IPS DF 6.9 (cell line): ENCODE measurements around the gene PTAFR.

Experiments
- DNase-seq: peaks from one replicate; pipeline ENCODE4 v3.0.0-alpha.2; 2013; ENCODE audit warnings: low read depth, low spot score
- H3K27ac ChIP-seq: one replicate; pipeline ENCODE4 v1.5.1; 2013; ENCODE audit warnings: low read length, control low read depth
- H3K27me3 ChIP-seq: 2 replicates; pipeline ENCODE4 v1.6.1; 2013; ENCODE audit warnings: mild to moderate bottlenecking, low read length; ENCODE audit not compliant: control insufficient read depth, insufficient read depth
- H3K36me3 ChIP-seq: 2 replicates; pipeline ENCODE4 v1.6.1; 2013; ENCODE audit warnings: low read length; ENCODE audit not compliant: control insufficient read depth, insufficient read depth
- H3K4me1 ChIP-seq: 2 replicates; pipeline ENCODE4 v1.6.1; 2013; ENCODE audit warnings: low read length; ENCODE audit not compliant: control insufficient read depth, insufficient read depth
- H3K4me3 ChIP-seq: 2 replicates; pipeline ENCODE4 v1.5.1; 2013; ENCODE audit warnings: mild to moderate bottlenecking, low read length
- H3K9me3 ChIP-seq: 2 replicates; pipeline ENCODE4 v1.6.1; 2013; ENCODE audit warnings: low read length, inconsistent platforms; ENCODE audit not compliant: control insufficient read depth, insufficient read depth
- WGBS: extraction: QIAGEN DNeasy Blood & Tissue Kit; methylation state at CpG from one replicate; pipeline ENCODE4 v1.1.7; 2013; ENCODE audit warnings: mixed read lengths, missing lambda C conversion rate; ENCODE audit not compliant: insufficient read length, insufficient coverage; 5-methylcytosine and 5-hydroxymethylcytosine counted together

Gene PTAFR

DNA sequence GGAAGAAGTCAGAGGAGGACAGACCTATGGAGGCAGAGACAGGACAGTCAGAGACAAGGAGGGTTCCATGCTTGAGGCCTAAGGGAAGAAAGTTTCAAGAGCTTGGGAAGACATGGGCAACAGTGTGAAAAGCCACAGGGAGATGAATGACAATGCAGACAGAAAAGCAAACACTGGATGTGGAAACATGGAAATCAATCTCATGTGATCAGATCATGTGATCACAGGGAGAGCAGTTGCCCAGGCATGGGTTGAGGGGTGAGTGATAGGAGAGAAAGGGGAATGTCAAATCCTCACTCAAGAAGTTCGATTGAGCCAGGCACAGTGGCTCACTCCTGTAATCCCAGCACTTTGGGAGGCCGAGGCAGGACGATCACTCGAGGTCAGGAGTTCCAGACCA is 17.2 kb downstream of the PTAFR start:
- no peak for DNase-seq
- WGBS, result no CpG with 5 or more reads among the region's 4 CpGs
- Histone ChIP-seq H3K27ac (no peak overlapping the region), H3K4me1 (peaks cover 1% of the 10 kb centered on the region; the same call in 1 of the 2 replicates), H3K9me3 (no peaks in the 10 kb centered on the region), H3K27me3 (no peaks in the 10 kb centered on the region; the same call in 1 of the 2 replicates), H3K36me3 (no peaks in the 10 kb centered on the region), H3K4me3 (no peak overlapping the region)

DNA sequence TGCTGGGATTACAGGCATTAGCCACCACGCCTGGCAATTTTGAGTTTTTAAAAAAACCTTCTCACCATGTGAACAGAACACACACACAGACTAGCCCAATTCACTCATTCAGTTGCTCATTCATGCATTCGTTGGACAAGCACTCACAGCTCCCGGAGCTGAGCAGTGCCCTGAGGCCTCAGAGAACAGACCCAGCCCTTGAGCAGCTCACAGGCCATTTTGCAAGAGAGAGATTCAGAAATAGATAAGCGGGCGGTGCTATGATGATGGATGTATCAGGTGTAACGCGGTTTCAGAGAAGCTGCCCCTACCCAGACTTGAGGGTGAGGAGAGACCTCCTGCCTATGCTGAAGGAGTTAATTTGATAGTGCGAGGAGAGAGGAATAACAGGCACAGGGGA is 18.6 kb downstream of the PTAFR start:
- Histone ChIP-seq H3K9me3 (no peaks in the 10 kb centered on the region), H3K27ac (no peak overlapping the region), H3K36me3 (no peaks in the 10 kb centered on the region), H3K4me1 (no peaks in the 10 kb centered on the region), H3K27me3 (no peaks in the 10 kb centered on the region; the same call in 1 of the 2 replicates), H3K4me3 (no peak overlapping the region)
- DNase-seq, result no peak
- WGBS, result no CpG with 5 or more reads among the region's 8 CpGs

DNA sequence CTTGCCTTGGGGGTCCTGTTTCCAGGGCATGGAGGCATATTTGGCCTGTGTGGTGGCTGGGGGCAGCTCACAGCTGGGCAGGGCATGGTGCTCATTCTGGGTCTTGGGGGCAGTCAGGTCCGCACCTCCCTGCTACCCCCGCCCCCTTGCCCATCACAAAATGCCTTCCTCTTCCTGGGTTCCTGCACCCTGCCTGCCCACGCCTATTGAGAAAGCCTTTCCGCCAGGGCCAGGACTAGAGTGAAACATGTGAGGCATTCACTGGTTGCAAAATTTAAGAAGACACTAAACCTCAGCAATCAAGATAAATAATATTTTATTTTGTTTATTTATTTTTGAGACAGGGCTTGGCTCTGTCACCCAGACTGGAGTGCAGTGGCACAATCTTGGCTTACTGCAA is 19.7 kb downstream of the PTAFR start:
- Histone ChIP-seq H3K9me3 (no peaks in the 10 kb centered on the region), H3K36me3 (no peaks in the 10 kb centered on the region), H3K4me3 (no peak overlapping the region), H3K4me1 (no peaks in the 10 kb centered on the region), H3K27ac (no peak overlapping the region), H3K27me3 (no peaks in the 10 kb centered on the region)
- no CpG with 5 or more reads among the region's 4 CpGs for whole genome bisulfite sequencing
- no peak for DNase-seq

DNA sequence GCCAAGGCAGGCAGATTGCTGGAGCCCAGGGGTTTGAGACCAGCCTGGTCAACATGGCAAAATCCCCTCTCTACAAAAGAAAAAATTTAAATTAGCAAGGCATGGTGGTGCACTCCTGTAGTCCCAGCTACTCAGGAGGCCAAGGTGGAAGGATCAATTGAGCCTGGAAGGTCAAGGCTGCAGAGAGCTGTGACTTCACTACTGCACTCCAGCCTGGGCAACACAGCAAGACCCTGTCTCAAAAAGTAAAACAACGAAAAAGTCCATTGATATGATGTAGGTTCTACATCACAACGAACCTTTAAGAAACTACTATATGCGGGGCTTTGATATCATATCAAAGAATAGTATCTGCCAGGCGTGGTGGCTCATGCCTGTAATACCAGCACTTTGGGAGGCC is 20.9 kb downstream of the PTAFR start:
- H3K4me3 ChIP-seq, result no peak overlapping the region
- DNase-seq, result no peak
- H3K27me3 ChIP-seq, result no peaks in the 10 kb centered on the region
- H3K9me3 ChIP-seq, result no peaks in the 10 kb centered on the region
- H3K4me1 ChIP-seq, result no peaks in the 10 kb centered on the region
- no peak overlapping the region for H3K27ac ChIP-seq
- no CpG with 5 or more reads among the region's 4 CpGs for WGBS
- no peaks in the 10 kb centered on the region for H3K36me3 ChIP-seq

DNA sequence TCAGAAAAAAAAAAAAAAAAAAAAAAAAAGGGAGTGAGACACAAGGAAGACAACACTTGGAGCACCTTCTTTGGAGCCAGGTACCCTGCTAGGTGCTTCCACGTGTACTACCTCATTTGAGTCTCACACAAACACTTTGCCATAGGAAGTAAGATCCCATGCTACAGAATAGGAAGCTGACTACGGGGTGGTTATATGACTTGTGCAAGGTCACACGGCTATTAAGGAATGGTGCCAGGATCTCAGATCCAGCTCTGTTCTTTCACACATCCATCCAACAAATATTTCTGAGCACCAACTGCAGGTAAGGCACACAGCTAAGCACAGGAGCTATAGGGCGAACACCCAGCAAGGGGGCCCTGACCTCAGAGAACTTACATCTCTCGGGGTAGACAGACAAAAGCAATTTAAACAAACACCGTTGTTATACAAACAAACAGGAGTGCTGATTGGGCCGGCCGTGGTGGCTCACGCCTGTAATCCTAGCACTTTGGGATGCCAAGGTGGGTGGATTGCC is 22.4 kb downstream of the PTAFR start:
- Histone ChIP-seq H3K27ac (no peak overlapping the region), H3K27me3 (no peaks in the 10 kb centered on the region), H3K4me1 (no peaks in the 10 kb centered on the region), H3K36me3 (no peaks in the 10 kb centered on the region), H3K9me3 (no peaks in the 10 kb centered on the region), H3K4me3 (no peak overlapping the region)
- no peak for DNase-seq
- WGBS, result no CpG with 5 or more reads among the region's 9 CpGs

DNA sequence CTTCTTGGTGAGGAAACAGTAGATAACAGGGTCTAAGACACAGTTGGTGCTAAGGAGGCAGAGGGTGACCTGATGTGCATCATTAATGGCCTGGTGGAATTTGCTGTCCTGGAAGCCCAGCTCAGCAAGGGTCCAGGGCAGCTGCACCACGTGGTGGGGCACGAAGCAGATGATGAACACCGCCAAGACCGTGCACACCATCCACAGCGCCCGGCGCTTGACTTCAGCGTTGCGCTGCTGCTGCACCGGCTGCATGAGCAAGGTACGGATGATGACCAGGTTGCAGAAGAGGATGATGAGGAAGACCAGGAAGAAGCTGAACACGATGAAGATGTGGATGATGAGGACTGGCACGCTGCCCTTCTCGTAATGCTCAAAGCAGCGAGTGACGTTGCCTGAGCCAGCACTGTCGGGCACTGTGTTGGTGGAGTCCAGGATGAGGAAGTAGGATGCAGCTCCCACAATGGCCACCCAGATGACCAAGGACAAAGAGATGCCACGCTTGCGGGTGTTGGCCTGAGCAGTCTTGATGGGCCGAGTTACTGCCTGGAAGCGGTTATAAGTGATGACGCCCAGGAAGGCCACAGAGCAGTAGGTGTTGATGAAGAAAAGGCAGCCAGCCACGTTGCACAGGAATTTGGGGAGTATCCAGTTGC is 26.2 kb downstream of the PTAFR start:
- Histone ChIP-seq H3K36me3 (no peaks in the 10 kb centered on the region), H3K9me3 (no peaks in the 10 kb centered on the region), H3K4me1 (peaks cover 5% of the 10 kb centered on the region; the same call in 1 of the 2 replicates), H3K4me3 (no peak overlapping the region), H3K27me3 (no peaks in the 10 kb centered on the region), H3K27ac (no peak overlapping the region)
- no CpG with 5 or more reads among the region's 23 CpGs for WGBS
- DNase-seq, result no peak

DNA sequence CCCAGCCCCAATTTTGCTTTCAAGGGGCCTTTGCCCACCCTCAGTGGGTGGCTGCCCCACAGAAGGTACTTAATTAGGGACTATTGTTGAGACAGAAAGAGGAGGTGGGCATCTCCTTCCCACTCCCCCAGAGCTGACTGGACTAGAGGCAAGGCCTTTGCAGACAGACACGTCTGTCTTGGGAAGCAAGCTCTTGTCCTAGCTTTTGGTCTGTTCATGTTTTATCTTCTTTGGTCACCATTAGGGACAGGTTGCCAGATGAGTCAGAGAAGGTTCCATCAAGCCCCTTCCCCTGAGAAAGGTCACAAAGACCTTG is 27.7 kb downstream of the PTAFR start:
- peaks cover 5% of the 10 kb centered on the region; the same call in 1 of the 2 replicates for H3K4me1 ChIP-seq
- H3K9me3 ChIP-seq, result no peaks in the 10 kb centered on the region
- H3K27ac ChIP-seq, result no peak overlapping the region
- no peak for DNase-seq
- no peak overlapping the region for H3K4me3 ChIP-seq
- no peaks in the 10 kb centered on the region for H3K36me3 ChIP-seq
- WGBS, result no CpG with 5 or more reads among the region's 1 CpG
- H3K27me3 ChIP-seq, result no peaks in the 10 kb centered on the region

DNA sequence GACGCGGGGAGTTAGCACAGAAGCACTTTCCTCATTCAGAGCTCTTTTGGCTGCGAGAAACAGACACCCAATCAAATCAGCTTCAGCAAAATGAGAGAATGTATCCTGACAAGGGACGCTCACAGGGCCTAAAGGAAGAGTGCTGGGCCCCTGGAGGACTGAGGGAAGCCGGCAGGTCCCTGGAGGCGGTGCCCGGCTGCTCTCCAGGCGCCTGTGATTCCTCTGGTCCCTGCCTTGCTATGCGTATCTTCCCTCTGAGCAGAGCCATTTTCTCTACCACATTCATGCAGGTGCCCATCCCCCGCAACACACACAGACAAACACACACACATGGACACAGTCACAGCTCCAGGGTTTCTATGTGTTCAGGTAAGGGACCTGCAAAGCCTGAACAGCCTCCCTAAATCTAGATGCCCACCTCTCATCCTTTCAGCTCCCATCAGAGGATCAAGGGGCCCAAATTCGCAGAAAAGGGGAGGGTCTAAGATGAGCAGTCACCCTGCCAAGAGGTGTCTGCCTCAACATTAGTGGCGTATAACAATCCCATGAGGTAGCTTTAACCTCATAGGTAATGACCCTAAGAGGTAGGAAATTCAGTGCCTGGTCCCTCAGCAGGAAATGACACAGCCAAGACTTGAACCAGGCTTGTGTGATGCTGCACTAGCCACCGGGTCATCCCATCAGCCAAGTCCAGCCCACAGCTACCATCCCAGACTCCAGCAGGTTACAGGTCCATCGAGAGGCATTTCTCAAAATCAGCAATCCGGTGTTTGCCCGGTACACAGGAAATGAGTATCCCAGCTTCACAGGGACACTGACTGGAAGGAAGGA is 29.0 kb downstream of the PTAFR start:
- H3K4me1 ChIP-seq, result peaks cover 5% of the 10 kb centered on the region; the same call in 1 of the 2 replicates
- no peak for DNase-seq
- H3K36me3 ChIP-seq, result no peaks in the 10 kb centered on the region
- H3K27me3 ChIP-seq, result no peaks in the 10 kb centered on the region
- no CpG with 5 or more reads among the region's 16 CpGs for WGBS
- H3K9me3 ChIP-seq, result no peaks in the 10 kb centered on the region
- H3K27ac ChIP-seq, result no peak overlapping the region
- H3K4me3 ChIP-seq, result no peak overlapping the region

DNA sequence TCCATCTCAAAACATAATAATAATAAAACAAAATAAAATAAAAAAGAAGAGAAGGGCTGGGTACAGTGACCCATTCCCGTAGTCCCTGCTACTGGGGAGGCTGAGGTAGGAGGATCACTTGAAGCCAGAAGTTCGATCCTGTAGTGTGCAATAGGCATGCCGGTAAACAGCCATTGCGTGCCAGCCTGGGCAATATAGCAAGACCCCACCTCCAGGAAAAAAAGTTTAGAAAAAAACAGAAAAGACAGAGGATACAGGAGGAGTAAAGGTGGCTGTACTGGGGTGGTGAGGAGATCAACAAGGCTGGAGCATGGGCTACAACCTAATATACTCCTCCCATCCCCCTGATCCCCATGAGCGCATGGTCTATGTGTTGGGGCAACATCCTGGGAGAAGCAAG is 30.8 kb downstream of the PTAFR start:
- Histone ChIP-seq H3K4me1 (peaks cover 5% of the 10 kb centered on the region; the same call in 1 of the 2 replicates), H3K27me3 (no peaks in the 10 kb centered on the region), H3K36me3 (no peaks in the 10 kb centered on the region), H3K4me3 (no peak overlapping the region), H3K9me3 (no peaks in the 10 kb centered on the region), H3K27ac (no peak overlapping the region)
- no CpG with 5 or more reads among the region's 5 CpGs for WGBS
- no peak for DNase-seq

DNA sequence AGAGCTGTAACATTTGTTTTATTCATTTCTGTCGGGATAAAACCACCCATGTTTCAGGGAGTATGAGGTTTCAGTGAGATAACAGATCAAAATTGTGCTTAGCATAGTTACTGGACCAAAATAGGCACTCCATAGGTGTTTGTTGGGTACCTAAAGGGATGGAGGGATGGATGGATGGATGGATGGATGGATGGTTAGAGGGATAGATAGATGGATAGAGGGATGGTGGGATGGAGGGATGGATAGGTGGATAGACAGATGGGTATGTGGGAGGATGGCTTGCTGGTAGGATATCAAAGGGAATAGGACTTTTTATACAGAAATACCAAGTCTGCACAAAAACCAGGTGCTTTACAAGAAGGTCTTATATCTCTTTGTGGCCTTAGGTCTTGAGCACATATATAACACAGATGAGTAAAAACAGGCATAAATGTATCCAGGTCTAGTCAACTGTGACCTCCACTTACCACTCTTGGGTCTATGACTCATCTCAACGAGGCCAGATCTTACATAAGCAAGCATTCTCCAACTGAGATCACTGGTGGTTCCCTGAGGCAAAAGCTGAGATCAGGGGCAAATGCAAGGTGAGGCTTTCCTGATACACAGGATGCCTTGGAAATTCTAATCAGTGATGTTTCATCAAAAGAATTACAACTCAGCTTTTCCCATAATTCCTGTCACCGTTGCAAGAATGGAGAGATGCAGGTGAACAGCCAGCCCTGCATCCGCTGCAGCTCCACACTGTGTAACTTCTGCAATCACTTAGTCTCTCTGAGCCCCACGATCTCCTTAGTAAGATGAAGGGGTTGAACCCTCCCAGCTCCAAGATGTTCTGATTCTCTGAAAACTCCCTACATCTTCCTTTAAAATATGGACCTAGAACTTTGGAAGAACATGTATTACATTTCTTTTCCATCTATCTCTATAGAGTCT is 32.0 kb downstream of the PTAFR start:
- no CpG with 5 or more reads among the region's 5 CpGs for WGBS
- H3K36me3 ChIP-seq, result no peaks in the 10 kb centered on the region
- H3K27ac ChIP-seq, result no peak overlapping the region
- no peaks in the 10 kb centered on the region for H3K27me3 ChIP-seq
- H3K9me3 ChIP-seq, result no peaks in the 10 kb centered on the region
- DNase-seq, result no peak
- H3K4me3 ChIP-seq, result no peak overlapping the region
- peaks cover 5% of the 10 kb centered on the region; the same call in 1 of the 2 replicates for H3K4me1 ChIP-seq
